DND-41 (cell line): Measurements from ENCODE around the gene TCP10L.

Source experiments
- CTCF ChIP-seq: IDR thresholded peaks from 2 replicates; pipeline ENCODE4 v1.5.1; 2012; ENCODE audit warnings: borderline replicate concordance, low read length, moderate library complexity, mild to moderate bottlenecking; ENCODE audit not compliant: poor library complexity, severe bottlenecking; ENCODE audit errors: extremely low read depth
- EZH2 ChIP-seq: IDR thresholded peaks from 3 replicates; pipeline ENCODE4 v1.6.1; 2012; ENCODE audit warnings: borderline replicate concordance, low read depth, mild to moderate bottlenecking, moderate library complexity, low read length, inconsistent platforms; ENCODE audit not compliant: severe bottlenecking

- TF ChIP-seq CTCF, result peak; percentile 95
- TF ChIP-seq EZH2, result no peak
Measured at GRCh38 chr21:32569261-32570230, 15.8 kb downstream of the TCP10L start.
